Measurements from ENCODE around the gene BTNL3. TPM values are rescaled to one million over a fixed set of nuclear protein-coding genes. Genes with fewer than 3 reads are reported as not detected.

BTNL3 gene
- total RNA-seq, 1 donor from 2014 or later: 0.34 TPM

- no peak overlapping the region for H3K4me2 ChIP-seq
- TF ChIP-seq, protein P1, sequence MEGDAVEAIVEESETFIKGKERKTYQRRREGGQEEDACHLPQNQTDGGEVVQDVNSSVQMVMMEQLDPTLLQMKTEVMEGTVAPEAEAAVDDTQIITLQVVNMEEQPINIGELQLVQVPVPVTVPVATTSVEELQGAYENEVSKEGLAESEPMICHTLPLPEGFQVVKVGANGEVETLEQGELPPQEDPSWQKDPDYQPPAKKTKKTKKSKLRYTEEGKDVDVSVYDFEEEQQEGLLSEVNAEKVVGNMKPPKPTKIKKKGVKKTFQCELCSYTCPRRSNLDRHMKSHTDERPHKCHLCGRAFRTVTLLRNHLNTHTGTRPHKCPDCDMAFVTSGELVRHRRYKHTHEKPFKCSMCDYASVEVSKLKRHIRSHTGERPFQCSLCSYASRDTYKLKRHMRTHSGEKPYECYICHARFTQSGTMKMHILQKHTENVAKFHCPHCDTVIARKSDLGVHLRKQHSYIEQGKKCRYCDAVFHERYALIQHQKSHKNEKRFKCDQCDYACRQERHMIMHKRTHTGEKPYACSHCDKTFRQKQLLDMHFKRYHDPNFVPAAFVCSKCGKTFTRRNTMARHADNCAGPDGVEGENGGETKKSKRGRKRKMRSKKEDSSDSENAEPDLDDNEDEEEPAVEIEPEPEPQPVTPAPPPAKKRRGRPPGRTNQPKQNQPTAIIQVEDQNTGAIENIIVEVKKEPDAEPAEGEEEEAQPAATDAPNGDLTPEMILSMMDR (IDR thresholded peaks at IDR 0.05): no peak
- no peaks in the 10 kb centered on the region for H3K79me2 ChIP-seq (ENCODE audit: low read depth)
- DNase-seq (ENCODE audit: low spot score): no peak
- H3F3A ChIP-seq (ENCODE audit: low read depth): no peaks in the 10 kb centered on the region
- Mint-ChIP-seq H3K9me3 (peaks cover 9% of the 10 kb centered on the region), H3K27me3 (ENCODE audit: insufficient read depth, low read depth) (peaks cover 9% of the 10 kb centered on the region), H3K4me1 (no peaks in the 10 kb centered on the region), H3K36me3 (no peaks in the 10 kb centered on the region), H3K4me3 (no peak overlapping the region), H3K27ac (no peak overlapping the region)
- no peak overlapping the region for H3K9ac ChIP-seq
- no peaks in the 10 kb centered on the region for H3K4me1 ChIP-seq
- H3K27ac ChIP-seq: no peak overlapping the region
- H3K36me3 ChIP-seq: no peaks in the 10 kb centered on the region
- peaks cover 7% of the 10 kb centered on the region for H3K9me3 ChIP-seq (ENCODE audit: low read depth)
- H3K27me3 ChIP-seq: peaks cover 5% of the 10 kb centered on the region
- no peaks in the 10 kb centered on the region for H4K20me1 ChIP-seq (ENCODE audit: low read depth)
- no peak overlapping the region for H3K4me3 ChIP-seq
- H2AFZ ChIP-seq (replicated peaks): no peak overlapping the region
Observed at GRCh38 chr5:181020688-181021087, 32.0 kb downstream of the BTNL3 start.

GRCh38 chr5:181024245-181025064 is 35.8 kb downstream of the BTNL3 start:
- H3K4me2 ChIP-seq: no peak overlapping the region
- H3K27me3 Mint-ChIP-seq (ENCODE audit: insufficient read depth, low read depth): peaks cover 11% of the 10 kb centered on the region
- no peaks in the 10 kb centered on the region for H3K79me2 ChIP-seq (ENCODE audit: low read depth)
- no peaks in the 10 kb centered on the region for H3K36me3 ChIP-seq
- no peak overlapping the region for H3K27ac ChIP-seq
- H3K4me1 ChIP-seq: no peaks in the 10 kb centered on the region
- H3K9me3 Mint-ChIP-seq: peaks cover 11% of the 10 kb centered on the region
- H3K4me3 Mint-ChIP-seq: no peak overlapping the region
- no peaks in the 10 kb centered on the region for H3K36me3 Mint-ChIP-seq
- no peak for DNase-seq (ENCODE audit: low spot score)
- H3K9me3 ChIP-seq (ENCODE audit: low read depth): peaks cover 7% of the 10 kb centered on the region
- TF ChIP-seq, protein P1 (IDR thresholded peaks at IDR 0.05): no peak
- TF ChIP-seq EZH2phosphoT487 (IDR thresholded peaks at IDR 0.05) (no peak), EZH2 (IDR thresholded peaks at IDR 0.05) (no peak)
- H2AFZ ChIP-seq (replicated peaks): no peak overlapping the region
- no peak overlapping the region for H3K4me3 ChIP-seq
- no peaks in the 10 kb centered on the region for H3K4me1 Mint-ChIP-seq
- H3F3A ChIP-seq (ENCODE audit: low read depth): peaks cover 4% of the 10 kb centered on the region
- no peak overlapping the region for H3K9ac ChIP-seq
- H3K27me3 ChIP-seq: peaks cover 26% of the 10 kb centered on the region
- H4K20me1 ChIP-seq (ENCODE audit: low read depth): no peaks in the 10 kb centered on the region
- H3K27ac Mint-ChIP-seq: no peak overlapping the region

- Mint-ChIP-seq H3K27me3 (ENCODE audit: insufficient read depth, low read depth) (peaks cover 11% of the 10 kb centered on the region), H3K36me3 (no peaks in the 10 kb centered on the region), H3K4me1 (no peaks in the 10 kb centered on the region), H3K9me3 (peaks cover 2% of the 10 kb centered on the region), H3K27ac (no peak overlapping the region), H3K4me3 (no peak overlapping the region)
- Histone ChIP-seq H3K79me2 (ENCODE audit: low read depth) (no peaks in the 10 kb centered on the region), H3K4me2 (peak overlapping the region; percentile 60), H3K36me3 (no peaks in the 10 kb centered on the region), H3F3A (ENCODE audit: low read depth) (peaks cover 4% of the 10 kb centered on the region), H3K4me1 (no peaks in the 10 kb centered on the region), H2AFZ (replicated peaks) (peak overlapping the region; percentile 84), H3K9ac (no peak overlapping the region), H3K9me3 (ENCODE audit: low read depth) (no peaks in the 10 kb centered on the region), H4K20me1 (ENCODE audit: low read depth) (no peaks in the 10 kb centered on the region), H3K27ac (no peak overlapping the region), H3K27me3 (peaks cover 26% of the 10 kb centered on the region), H3K4me3 (peak overlapping the region; percentile 37)
- no peak for TF ChIP-seq EZH2 (IDR thresholded peaks at IDR 0.05)
- TF ChIP-seq EZH2phosphoT487 (IDR thresholded peaks at IDR 0.05): no peak
- TF ChIP-seq, protein P1 (IDR thresholded peaks at IDR 0.05): no peak
- DNase-seq (ENCODE audit: low spot score): no peak
Observed at GRCh38 chr5:181027452-181028031, 38.9 kb downstream of the BTNL3 start.
